Epidermal melanocyte (primary cell): ENCODE measurements around the gene GSK3B.

Source experiments
- DNase-seq: peaks from one replicate; pipeline ENCODE4 v3.0.0; 2011; ENCODE audit warnings: low spot score; ENCODE audit not compliant: insufficient read length

Gene GSK3B

GRCh38 chr3:119885746-119886530 is 208.3 kb downstream of the GSK3B start:
- no peak for DNase-seq

DNA sequence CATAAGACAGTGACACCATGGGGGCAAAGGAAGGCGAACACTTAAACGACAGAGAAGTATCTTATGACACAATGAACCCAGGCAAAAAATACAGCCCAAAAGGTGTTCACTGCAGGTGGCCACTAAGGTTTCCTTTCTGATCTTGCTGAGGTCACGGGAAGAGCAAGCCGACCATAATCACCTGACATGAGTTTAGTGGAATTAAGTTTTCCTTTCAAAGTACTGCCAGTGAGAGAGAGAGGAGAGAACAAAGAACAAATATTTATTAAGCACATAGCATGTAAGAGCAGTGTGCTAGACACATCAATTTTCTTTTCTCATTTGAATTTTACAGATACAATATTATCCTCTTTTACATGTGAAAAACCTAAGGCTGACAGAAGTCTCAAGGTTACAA is 210.1 kb downstream of the GSK3B start:
- no peak for DNase-seq

DNA sequence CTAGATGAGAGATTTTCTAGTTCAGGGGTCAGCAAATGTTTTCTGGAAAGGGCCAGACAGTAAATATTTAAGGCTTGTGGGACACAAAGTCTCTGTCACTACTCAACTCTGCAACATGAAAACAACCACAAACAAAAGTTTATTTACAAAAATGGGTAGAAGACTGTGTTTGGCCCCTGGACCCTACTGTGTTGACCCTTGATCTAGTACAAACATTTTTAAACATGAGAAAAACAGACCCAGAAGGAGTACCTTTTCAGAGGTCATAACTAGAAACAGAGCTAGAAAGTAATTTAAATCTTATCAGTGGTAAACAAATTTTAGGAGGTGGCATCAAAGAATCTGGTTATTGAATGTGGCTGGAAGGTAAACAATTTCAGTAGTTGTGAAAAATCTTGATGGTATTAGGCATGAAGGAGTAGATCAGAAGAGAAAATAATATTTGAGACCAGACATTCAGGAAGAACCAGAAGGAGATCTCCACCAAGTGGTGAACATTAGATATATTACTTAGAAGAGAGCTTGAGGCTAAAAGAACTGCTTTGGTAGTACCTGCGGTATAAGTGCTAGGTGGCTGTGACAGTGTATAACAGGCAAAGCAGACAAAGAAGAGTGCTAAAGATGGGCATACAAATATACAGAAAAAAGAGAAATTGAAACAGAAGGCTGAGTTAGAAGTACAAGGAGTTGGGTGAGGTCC is 210.6 kb downstream of the GSK3B start:
- DNase-seq: no peak

GRCh38 chr3:119880966-119881365 is 213.3 kb downstream of the GSK3B start:
- DNase-seq: no peak

DNA sequence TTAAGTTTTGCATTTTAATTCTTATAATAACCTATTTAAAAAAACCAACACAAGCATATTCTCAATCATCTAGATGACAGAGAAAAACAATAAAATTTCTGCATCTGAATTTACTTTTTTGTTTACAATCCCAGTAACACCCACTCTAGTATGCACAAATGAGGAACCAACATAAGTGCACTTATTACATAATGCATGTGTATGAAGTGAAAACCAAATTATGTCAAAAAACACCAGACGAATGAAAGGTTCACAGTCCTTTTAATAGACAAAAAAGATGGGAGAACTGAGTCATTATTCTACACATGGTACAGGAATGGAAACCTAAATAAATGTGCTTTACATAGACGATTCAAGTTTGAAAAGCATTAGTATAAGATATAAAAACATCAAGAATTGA is 220.6 kb downstream of the GSK3B start:
- no peak for DNase-seq

DNA sequence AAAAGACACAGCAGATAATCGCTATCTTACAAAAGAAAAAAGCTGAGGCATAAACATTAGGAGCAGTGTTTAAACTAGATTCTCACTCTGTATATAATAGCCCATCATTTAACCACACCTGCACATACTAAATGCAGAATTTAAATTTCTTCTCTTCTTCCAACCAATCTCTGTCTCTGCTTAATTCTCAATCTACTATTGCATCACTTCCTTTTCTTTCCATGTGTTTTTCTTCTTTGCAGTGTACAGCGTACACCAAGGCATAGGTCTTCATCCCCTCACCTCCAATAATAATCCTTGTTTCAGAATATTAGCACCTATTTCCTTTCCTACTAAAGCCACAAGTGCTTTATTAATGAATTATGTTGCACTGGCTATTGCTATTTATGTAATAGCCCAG is 221.5 kb downstream of the GSK3B start:
- DNase-seq: no peak

GRCh38 chr3:119871571-119871970 is 222.7 kb downstream of the GSK3B start:
- DNase-seq: no peak

GRCh38 chr3:119870512-119870911 is 223.7 kb downstream of the GSK3B start:
- DNase-seq: no peak

DNA sequence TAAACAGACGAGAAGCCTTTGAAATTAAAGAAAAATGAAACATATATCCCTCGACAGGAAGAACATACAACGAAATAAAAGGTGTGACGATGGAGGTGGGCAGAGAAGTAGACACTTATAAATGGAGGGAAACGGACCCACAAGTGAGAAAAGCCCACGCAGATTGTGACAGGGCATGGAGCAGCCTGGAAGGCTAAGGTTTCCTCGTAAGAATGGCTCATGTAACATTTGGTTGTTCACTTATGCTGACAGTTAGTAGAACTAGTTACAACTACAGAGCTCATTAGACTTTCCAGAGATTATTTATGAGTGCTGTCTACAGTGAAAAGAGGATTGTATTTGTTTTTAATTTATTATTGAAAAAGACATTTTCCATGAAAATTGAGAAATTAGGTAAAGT is 229.8 kb downstream of the GSK3B start:
- DNase-seq: no peak

DNA sequence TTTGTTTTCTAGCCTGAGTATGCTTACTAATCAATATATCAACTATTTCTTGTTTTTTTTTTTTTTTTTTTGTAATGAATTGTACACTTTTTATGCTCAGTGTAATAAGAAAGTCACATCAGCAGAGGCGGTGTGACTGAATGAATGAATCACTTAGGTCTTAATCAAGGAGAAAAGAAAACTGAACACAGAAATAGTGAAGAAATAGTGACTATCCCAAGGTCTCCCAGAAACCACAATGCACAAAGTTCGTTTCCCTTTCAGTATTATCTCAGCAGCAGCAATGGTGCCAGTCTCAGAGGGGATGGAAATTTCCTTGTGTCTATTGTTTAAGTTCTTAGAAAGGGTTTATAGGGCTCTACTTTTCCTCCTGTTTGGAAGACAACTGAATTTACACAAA is 231.6 kb downstream of the GSK3B start:
- no peak for DNase-seq

- no peak for DNase-seq
Observed at GRCh38 chr3:119861681-119862080, 232.6 kb downstream of the GSK3B start.

DNA sequence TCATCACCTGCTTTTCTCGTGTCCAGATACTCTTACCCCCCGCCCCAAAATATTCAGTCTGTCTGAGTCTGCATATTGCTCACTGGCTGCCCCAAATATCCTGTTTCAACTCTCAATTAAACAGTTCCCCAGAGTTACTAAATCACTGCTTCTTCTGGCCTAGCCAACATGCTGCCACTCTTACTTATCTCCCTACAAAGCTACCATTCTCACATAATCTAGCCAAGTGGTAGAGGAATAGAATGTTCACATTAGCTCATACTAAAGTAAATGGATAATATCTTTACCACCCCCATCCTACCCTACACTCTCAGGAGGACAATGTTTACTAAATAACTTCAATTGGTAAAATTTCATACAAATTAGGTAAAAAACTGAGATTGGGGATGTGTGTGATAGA is 234.5 kb downstream of the GSK3B start:
- DNase-seq: no peak

- DNase-seq: no peak
Observed at GRCh38 chr3:119858957-119859356, 235.3 kb downstream of the GSK3B start.

- DNase-seq: no peak
Observed at GRCh38 chr3:119856695-119857094, 237.6 kb downstream of the GSK3B start.

GRCh38 chr3:119849126-119849525 is 245.1 kb downstream of the GSK3B start:
- no peak for DNase-seq

DNA sequence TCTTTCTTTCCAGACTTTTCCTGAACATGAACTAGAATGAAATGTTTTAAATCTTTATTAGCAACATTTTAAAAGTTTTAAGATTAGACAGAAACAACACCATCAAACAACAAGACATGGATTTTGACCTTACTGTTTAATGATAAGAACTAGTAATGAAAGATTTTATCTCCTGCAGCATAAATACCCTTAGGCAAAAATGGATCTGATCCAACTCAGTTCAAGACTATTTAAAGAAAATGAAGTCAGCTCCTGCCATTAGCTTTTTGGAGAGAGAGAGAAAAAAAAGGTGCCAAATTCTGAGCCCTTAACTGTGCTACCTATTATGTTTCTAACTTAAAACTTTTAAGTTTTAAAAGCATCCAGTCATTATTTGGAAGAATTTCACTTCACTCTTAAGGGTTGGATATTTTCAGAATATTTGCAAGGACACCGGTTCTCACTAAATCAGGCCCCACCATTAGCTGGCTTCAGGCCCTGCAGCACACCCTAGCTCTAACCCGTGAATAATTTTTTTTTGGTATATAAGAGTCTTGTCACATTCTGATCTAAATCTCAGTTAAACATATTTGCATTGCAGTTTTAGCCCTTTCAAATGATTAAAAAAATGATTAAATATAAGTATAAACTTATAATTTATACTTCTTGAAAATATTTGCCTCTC is 252.3 kb downstream of the GSK3B start:
- no peak for DNase-seq

DNA sequence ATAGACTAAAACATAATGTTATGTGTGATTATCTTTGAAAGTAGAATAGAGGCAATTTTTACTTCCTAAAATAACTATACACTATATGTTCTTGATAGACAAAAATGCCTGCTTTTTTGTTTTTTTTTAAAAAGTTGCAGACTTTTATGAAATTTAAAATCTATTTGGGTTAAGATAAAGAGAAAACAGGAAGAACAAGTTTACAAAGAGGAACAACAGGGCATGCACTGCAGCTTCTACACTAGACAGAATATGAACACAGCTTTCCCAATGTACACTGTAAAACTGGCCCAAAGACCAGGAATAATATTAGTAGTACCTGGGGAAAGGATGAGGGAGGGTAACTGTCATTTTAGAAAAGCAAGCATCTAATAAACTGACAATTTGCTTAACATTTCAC is 258.7 kb downstream of the GSK3B start:
- no peak for DNase-seq

GRCh38 chr3:119834754-119835370 is 259.4 kb downstream of the GSK3B start:
- DNase-seq: no peak

GRCh38 chr3:119831941-119832371 is 262.3 kb downstream of the GSK3B start:
- DNase-seq: no peak

DNA sequence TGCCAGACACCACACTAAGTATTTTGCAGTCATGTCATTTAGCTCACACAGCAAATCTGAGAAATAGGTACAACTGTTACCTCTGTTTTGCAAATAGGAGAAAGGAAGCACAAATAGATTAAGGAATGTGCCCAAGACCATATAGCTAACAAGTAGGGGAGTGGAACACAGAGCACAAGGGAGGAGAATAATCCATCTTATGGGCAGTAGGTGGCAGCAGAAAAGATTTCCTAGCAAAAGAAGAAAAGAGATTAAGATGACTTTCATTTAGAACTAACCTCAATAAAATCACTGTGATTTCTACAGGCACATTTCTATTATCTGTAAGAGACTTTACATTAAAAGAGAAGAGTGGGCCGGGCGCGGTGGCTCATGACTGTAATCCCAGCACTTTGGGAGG is 263.2 kb downstream of the GSK3B start:
- no peak for DNase-seq

DNA sequence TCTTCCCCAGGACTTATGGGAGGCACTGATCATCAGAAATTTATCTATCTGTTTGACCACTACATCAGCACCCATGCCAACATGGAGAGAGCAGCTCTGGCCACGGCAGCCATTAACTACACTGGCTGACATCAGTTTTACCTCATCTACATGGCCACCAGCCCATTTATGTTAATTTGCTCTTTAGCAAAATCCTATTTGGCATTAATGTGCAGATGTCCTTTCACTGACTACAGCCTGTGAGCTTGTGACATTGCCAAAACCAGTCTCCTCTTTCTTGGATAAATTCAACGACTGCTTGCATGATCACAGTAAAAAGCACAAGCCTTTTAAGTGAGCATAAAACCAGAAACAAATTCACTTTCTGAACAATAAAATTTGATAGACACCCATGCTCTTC is 264.8 kb downstream of the GSK3B start:
- DNase-seq: no peak
